Fibroblast of skin of right quadriceps (primary cell): ENCODE results near the gene MAGEF1.
A peak's percentile ranks its signal among the peaks of the same experiment; 100 is the strongest.

Experiments
- DNase-seq: peaks from one replicate; pipeline ENCODE4 v3.0.0-alpha.2; 2013

The MAGEF1 gene, protein sequence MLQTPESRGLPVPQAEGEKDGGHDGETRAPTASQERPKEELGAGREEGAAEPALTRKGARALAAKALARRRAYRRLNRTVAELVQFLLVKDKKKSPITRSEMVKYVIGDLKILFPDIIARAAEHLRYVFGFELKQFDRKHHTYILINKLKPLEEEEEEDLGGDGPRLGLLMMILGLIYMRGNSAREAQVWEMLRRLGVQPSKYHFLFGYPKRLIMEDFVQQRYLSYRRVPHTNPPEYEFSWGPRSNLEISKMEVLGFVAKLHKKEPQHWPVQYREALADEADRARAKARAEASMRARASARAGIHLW

DNA sequence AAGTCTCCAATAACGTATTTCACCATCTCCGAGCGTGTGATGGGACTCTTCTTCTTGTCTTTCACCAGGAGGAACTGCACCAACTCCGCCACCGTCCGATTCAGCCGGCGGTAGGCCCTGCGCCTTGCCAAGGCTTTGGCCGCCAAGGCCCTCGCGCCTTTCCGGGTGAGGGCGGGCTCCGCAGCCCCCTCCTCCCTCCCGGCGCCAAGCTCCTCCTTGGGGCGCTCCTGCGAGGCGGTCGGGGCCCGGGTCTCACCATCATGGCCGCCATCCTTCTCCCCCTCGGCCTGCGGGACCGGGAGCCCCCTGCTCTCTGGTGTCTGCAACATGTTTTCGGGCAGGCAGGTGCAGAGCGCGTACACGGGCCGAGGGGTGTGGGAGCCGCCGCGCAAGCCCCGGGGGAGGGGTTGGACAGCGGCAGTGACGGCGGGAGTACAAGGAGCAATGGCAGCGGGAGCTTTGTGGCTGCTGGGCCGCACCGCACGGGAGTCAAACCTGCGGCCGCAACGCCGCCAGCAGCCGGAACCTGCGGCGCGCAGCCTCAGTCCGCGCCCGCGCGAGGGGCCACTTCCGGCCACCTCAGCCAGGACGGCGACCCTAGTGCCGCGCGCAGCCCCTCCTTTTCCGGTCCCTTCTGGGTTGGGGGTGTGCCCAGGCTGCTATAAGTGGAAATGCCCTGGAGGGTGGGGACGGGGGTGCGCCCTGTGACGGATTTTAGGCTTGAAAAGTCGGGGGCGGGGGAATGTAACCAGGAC, at the start of gene MAGEF1:
Gene MAGEF1 (minus strand): TSS at position 572 of the 755 bp plus-strand sequence. CDS start 243 bp downstream, at position 329.
- DNase-seq: peak; percentile 88

- peak; percentile 95 for DNase-seq
Observed at GRCh38 chr3:184761075-184761841, 49.4 kb upstream of the MAGEF1 start.

GRCh38 chr3:184760337-184761074, 48.6 kb upstream of the MAGEF1 start:
- DNase-seq: no peak

GRCh38 chr3:184759666-184760200, 47.9 kb upstream of the MAGEF1 start:
- no peak for DNase-seq

DNA sequence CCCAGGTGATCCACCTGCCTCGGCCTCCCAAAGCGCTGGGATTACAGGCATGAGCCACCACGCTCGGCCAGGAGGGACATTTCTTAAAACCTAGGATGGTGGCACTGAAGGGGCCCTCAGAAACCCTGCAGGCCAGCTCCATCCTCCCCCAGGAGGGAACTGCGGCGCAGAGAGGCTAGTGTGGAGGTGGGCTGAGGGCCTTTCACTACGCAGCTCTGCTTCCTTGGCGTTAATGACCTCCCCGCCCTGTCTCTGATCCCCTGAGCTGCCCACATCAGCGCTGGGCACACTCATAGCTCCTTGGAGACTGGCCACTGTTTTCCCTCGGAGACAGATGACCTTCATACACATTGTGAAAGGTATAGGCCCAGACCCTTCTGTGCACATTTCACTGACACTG, 46.2 kb upstream of the MAGEF1 start:
- DNase-seq: no peak

GRCh38 chr3:184757022-184757651, 45.3 kb upstream of the MAGEF1 start:
- DNase-seq: peak; percentile 96

DNA sequence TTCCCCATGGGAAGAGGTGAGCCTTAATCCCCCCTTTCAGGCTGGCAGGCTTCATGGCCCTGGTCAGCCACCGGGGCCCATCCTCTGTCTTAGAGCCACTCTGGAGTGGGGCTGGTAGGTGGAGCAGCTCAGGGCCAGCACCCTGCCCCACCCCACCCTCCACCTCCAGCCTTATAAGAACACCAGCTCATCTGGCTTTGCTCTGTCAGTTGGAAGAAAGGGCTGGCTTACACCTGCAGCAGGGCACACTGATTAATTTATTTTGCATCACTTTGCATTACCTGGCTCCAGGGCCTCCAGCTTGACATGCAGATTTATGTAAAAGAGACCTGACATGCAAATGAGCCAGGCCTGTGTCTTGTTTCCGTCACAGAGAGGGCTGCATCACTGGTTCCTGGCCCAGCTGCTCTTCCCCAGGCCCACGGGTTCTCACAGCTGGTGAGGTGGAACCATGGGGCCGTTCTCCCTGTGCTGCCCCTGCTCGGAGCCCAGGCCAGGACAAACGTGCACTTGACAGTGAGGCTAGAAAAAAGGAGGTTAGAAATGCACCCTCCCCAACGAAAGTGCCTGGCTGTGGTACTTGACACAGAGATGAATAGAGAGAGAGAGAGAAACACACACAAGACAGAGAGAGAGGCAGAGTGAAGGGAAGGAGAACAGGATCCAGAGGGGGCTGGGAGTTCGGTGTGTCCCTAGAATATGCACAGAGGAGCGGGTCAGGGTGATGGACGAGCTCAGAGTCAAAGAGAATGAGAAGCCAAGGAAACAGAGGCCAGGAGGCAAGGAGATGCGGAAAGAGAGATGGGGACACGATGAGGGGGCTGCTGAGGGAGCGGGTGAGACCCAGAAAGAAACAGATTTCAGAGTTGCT, 44.5 kb upstream of the MAGEF1 start:
- no peak for DNase-seq

GRCh38 chr3:184755315-184755731, 43.5 kb upstream of the MAGEF1 start:
- DNase-seq: no peak

GRCh38 chr3:184752361-184752760, 40.5 kb upstream of the MAGEF1 start:
- no peak for DNase-seq

GRCh38 chr3:184751204-184752040, 39.6 kb upstream of the MAGEF1 start:
- DNase-seq: no peak

- no peak for DNase-seq
Observed at GRCh38 chr3:184750349-184751083, 38.7 kb upstream of the MAGEF1 start.

DNA sequence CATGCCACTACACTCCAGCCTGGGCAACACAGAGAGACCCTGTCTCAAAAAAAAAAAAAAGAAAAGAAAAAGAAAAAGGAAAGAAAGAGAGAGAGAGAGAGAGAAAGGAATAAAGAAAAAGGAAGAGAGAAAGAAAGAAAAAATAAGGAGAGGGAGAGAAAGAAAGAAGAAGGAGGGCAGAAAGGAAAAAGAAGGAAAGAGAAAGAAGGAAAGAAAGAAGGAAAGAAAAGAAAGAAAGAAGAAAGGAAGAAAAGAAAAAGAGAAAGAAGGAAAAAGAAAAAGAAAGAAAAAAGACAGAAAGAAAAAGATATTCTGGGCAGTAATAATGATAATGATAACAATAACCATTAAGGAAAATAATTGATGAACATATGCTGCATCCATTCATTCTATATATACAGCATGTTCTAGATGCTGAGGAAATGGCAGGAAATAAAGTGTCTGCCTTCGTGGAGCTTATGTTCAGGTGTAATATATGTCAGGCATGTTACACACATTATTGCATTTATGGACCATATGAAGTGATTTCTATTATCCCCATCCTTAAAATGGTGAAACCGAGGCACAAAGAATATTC, 37.4 kb upstream of the MAGEF1 start:
- no peak for DNase-seq

GRCh38 chr3:184748219-184749135, 36.6 kb upstream of the MAGEF1 start:
- no peak for DNase-seq

DNA sequence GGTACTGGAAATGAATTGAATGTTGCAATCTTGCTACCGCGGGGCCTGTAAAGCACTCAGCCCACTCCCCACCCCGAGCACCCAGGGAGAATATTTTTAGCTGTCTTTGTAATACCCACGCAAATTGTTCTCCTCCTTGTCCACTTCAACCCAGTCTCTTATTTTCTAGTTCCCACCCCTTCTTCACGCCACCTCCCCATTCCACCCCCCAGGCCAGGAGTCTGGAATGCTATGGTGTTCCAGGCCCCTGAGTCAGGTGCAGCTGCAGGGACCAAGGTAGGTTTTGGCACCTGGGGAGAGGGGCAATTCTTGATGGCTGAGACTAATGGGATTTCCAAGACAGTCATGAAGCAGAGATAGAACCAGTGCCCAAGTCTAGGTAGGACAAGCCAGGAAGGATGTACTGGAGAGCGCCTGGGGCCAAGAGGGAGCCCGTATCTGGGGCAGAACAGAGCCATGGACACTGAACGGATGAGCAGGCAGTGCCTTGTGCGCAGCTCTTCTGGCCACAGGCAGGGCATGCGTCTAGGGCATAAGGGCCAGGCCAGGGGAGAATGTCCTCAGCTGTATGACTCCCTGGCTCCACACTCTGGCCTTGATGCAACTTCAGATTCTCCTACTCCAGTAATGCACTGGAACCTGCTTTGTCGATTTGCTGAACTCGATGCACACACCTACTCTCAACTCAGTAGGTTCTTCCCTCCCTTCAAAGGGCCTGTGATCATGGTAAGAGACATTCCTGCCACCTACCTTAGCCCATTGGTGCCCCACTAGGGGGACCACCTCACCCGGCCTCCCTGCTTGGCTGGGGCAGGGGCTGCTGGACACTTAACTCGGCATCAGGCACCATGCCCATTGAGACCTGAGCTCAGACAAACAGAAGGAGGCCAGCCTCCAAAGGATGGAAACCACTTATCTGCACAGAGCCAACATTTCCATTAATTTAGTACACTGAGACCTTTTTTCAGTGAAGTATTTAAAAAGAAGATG, 34.6 kb upstream of the MAGEF1 start:
- no peak for DNase-seq

- no peak for DNase-seq
Observed at GRCh38 chr3:184745526-184745925, 33.7 kb upstream of the MAGEF1 start.

DNA sequence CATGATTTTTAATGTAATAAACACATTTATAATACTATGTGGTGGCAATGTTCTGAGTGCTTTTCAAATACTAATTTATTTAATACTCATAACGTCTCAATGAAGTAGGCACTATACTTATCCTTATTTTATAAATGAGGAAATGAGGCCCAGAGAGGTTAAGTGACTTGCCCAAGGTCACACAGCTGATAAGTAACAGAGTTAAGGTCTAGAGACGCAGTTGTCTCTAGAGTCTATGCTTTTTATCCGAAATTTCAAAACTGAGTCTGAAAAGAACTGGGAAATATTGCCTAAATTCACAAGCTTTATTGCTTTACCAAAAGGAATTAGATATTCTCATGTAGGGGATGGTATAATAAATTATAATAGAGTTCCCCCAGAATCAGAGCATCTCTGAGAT, 31.4 kb upstream of the MAGEF1 start:
- DNase-seq: no peak
